ENCODE data around the gene PTGFR. TPM values are rescaled to one million over a fixed set of nuclear protein-coding genes. Genes with fewer than 3 reads are reported as not detected.

PTGFR gene
- total and polyA plus RNA-seq, 10 of the 15 experiments (the other 5 are each of a cell fraction or from before 2014, with no cell fraction given): not detected

- TF ChIP-seq BCL11A (IDR thresholded peaks at IDR 0.05; ENCODE audit: low read depth, low read length) (no peak), BACH1 (IDR thresholded peaks at IDR 0.05; ENCODE audit: borderline replicate concordance) (no peak), HSF1 (IDR thresholded peaks at IDR 0.05; ENCODE audit: low read depth, low read length) (no peak)
These were observed 58.6 kb downstream of the PTGFR start (continued) for GRCh38 chr1:78549331-78549730.

DNA sequence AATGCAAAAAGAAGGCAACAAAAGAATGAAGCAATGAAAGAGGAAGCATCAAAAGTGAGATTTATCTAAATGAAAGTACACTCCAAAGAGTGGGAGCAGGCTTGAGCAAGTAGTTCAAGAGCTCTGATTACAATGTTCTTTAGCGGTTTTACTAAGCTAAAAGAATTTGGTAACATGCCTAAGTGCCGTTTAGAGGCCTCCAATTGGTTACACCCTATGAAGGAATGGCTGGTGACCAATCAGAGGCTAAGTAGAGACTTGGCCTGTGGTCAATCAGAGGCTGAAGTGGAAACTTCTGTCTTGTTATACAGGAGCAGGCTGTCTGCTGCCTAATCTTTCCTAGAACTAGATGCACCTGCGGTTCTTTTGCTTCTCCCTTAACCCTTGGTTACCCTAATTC lies 59.1 kb downstream of the PTGFR start:
- RAD21 ChIA-PET (ENCODE audit: unreplicated experiment): no interaction called here
- TF ChIP-seq IRF4 (IDR thresholded peaks at IDR 0.05; ENCODE audit: low read depth, low read length): no peak
- TF ChIP-seq ZBTB4 (CRISPR knock-in tag; IDR thresholded peaks at IDR 0.05): no peak
- no peak for TF ChIP-seq KLF5 (IDR thresholded peaks at IDR 0.05; ENCODE audit: partially characterized antibody)
- no peak for TF ChIP-seq SPI1 (IDR thresholded peaks at IDR 0.05; ENCODE audit: borderline replicate concordance, insufficient read depth, low read depth, low read length)
- no peak for TF ChIP-seq MXI1 (IDR thresholded peaks at IDR 0.05; ENCODE audit: low read depth, low read length)
- no peak for TF ChIP-seq CEBPB (IDR thresholded peaks at IDR 0.05; ENCODE audit: borderline replicate concordance in 1 of 2, low read depth in 2 of 2, low read length in 2 of 2)
- TF ChIP-seq ATF3 (IDR thresholded peaks at IDR 0.05; ENCODE audit: borderline replicate concordance, extremely low read depth, low read depth, low read length): no peak
- no peak for TF ChIP-seq RELA (IDR thresholded peaks at IDR 0.05; ENCODE audit: borderline replicate concordance, partially characterized antibody)
- TF ChIP-seq, protein P1, sequence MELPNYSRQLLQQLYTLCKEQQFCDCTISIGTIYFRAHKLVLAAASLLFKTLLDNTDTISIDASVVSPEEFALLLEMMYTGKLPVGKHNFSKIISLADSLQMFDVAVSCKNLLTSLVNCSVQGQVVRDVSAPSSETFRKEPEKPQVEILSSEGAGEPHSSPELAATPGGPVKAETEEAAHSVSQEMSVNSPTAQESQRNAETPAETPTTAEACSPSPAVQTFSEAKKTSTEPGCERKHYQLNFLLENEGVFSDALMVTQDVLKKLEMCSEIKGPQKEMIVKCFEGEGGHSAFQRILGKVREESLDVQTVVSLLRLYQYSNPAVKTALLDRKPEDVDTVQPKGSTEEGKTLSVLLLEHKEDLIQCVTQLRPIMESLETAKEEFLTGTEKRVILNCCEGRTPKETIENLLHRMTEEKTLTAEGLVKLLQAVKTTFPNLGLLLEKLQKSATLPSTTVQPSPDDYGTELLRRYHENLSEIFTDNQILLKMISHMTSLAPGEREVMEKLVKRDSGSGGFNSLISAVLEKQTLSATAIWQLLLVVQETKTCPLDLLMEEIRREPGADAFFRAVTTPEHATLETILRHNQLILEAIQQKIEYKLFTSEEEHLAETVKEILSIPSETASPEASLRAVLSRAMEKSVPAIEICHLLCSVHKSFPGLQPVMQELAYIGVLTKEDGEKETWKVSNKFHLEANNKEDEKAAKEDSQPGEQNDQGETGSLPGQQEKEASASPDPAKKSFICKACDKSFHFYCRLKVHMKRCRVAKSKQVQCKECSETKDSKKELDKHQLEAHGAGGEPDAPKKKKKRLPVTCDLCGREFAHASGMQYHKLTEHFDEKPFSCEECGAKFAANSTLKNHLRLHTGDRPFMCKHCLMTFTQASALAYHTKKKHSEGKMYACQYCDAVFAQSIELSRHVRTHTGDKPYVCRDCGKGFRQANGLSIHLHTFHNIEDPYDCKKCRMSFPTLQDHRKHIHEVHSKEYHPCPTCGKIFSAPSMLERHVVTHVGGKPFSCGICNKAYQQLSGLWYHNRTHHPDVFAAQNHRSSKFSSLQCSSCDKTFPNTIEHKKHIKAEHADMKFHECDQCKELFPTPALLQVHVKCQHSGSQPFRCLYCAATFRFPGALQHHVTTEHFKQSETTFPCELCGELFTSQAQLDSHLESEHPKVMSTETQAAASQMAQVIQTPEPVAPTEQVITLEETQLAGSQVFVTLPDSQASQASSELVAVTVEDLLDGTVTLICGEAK (IDR thresholded peaks at IDR 0.05; ENCODE audit: borderline replicate concordance): no peak
- no peak for TF ChIP-seq SMC3 (IDR thresholded peaks at IDR 0.05; ENCODE audit: borderline replicate concordance, low read length)

More for the DNA sequence above, 59.1 kb downstream of the PTGFR start:
- FAIRE-seq (no peak), DNase-seq (ENCODE audit: low read depth, low spot score) (no peak), ATAC-seq (no peak)
- H3K4me1 ChIP-seq (ENCODE audit: control insufficient read depth, insufficient read depth, low read length): no peaks in the 10 kb centered on the region
- H2AFZ ChIP-seq (ENCODE audit: control insufficient read depth, low read depth, low read length): no peak overlapping the region
- no peak overlapping the region for H3K9ac ChIP-seq (ENCODE audit: control insufficient read depth, insufficient read depth, low read length)
- no peaks in the 10 kb centered on the region for H3K9me3 ChIP-seq (replicated peaks; ENCODE audit: control insufficient read depth, insufficient read depth, low read length)
- H3K27ac ChIP-seq (ENCODE audit: control insufficient read depth, insufficient read depth): no peak overlapping the region
- 11% methylated on average over 3 of the region's 3 CpGs for WGBS (ENCODE audit: insufficient coverage, insufficient replicate concordance, low lambda C conversion rate, missing lambda C conversion rate)
- SMC1A ChIA-PET (ENCODE audit: uncharacterized antibody, unreplicated experiment): interaction anchor here (1.0 kb wide), 1 partner anchor 28 kb away, joined by 3 read pairs; no protein-coding TSS in a partner anchor
- no peaks in the 10 kb centered on the region for H3K27me3 ChIP-seq (replicated peaks in 1 of 2; ENCODE audit: control insufficient read depth in 2 of 2, insufficient read depth in 2 of 2, low read length in 1 of 2)
- CTCF ChIA-PET: no interaction called here
- H3K4me2 ChIP-seq (ENCODE audit: control insufficient read depth, insufficient read depth): no peak overlapping the region
- in situ Hi-C loops (cut with MboI) (no loop called here), intact Hi-C loops (cut with micrococcal nuclease; ENCODE audit: unreplicated experiment) (no loop called here)
- no peaks in the 10 kb centered on the region for H4K20me1 ChIP-seq (ENCODE audit: control insufficient read depth, insufficient read depth)
- no peak overlapping the region for H3K4me3 ChIP-seq
- no peaks in the 10 kb centered on the region for H3K36me3 ChIP-seq (ENCODE audit: control insufficient read depth in 2 of 2, insufficient read depth in 2 of 2, low read length in 1 of 2)
- no TSS peak for BruUV-seq (replicated peaks)
- POLR2A ChIA-PET: no interaction called here
- no peaks in the 10 kb centered on the region for H3K79me2 ChIP-seq (ENCODE audit: control insufficient read depth, insufficient read depth, low read length)
